ENCODE data around the gene PRXL2B. TPM values are rescaled to one million over a fixed set of nuclear protein-coding genes. Genes with fewer than 3 reads are reported as not detected.

The PRXL2B gene
- polyA plus RNA-seq, 1 experiment = 10.2 TPM

DNA sequence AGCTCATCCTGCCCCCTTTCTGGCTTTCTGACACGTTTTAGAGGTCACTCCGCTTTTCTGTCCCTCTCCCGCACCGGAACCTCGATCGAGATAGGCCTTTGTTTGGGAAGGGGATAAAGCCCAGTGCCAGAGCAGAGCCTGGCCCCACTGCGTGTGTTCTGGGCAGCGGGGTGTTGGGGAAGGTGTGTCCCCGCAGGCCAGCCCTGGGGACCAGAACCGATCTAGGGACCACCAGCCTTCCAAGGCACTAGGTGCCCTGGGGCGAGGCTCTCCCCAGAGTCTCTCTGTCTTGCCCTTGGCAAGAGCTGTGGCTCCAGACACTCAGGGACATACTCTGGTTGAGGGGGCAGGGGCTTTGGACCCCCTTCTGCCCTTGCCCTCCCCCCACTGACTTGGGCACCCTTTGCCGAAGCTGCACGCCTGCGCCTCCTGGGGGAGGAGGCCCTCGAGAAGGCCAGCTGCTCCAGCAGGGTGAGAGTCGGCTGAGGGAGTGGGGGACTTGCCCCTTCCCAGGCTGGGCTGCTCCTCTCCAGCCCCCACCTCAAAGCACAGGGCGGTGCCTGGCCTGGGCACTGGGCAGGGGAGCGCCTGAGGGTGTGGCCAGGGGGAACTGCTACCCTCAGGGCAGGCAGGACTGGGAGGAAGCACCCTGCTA, 16.4 kb downstream of the PRXL2B start:
- H3K4me3 ChIP-seq (ENCODE audit: low read depth, low read length) = no peak overlapping the region
- ChIA-PET CTCF (no interaction called here), POLR2A (interaction anchor here (0.6 kb wide), 1 partner anchor 190 kb away, joined by 3 read pairs; no protein-coding TSS in a partner anchor)
- H3K9me3 ChIP-seq (ENCODE audit: control insufficient read depth, insufficient read depth, low read length) = peaks cover 5% of the 10 kb centered on the region
- peaks cover 7% of the 10 kb centered on the region for H3K27me3 ChIP-seq (ENCODE audit: control insufficient read depth, insufficient read depth, low read length)
- no peak overlapping the region for H3K27ac ChIP-seq (ENCODE audit: low read depth, low read length)
- TF ChIP-seq CTCF (IDR thresholded peaks at IDR 0.05; ENCODE audit: low read depth, low read length) = no peak
- no peak for DNase-seq (ENCODE audit: low read depth, low spot score)

GRCh38 chr1:2603521-2604155, 17.1 kb downstream of the PRXL2B start:
- Histone ChIP-seq H3K27ac (ENCODE audit: low read depth, low read length) (no peak overlapping the region), H3K9me3 (ENCODE audit: control insufficient read depth, insufficient read depth, low read length) (peaks cover 6% of the 10 kb centered on the region), H3K27me3 (ENCODE audit: control insufficient read depth, insufficient read depth, low read length) (peaks cover 8% of the 10 kb centered on the region), H3K4me3 (ENCODE audit: low read depth, low read length) (no peak overlapping the region)
- DNase-seq (ENCODE audit: low read depth, low spot score) = no peak
- POLR2A ChIA-PET = no interaction called here
- TF ChIP-seq CTCF (IDR thresholded peaks at IDR 0.05; ENCODE audit: low read depth, low read length) = no peak
- CTCF ChIA-PET = no interaction called here

DNA sequence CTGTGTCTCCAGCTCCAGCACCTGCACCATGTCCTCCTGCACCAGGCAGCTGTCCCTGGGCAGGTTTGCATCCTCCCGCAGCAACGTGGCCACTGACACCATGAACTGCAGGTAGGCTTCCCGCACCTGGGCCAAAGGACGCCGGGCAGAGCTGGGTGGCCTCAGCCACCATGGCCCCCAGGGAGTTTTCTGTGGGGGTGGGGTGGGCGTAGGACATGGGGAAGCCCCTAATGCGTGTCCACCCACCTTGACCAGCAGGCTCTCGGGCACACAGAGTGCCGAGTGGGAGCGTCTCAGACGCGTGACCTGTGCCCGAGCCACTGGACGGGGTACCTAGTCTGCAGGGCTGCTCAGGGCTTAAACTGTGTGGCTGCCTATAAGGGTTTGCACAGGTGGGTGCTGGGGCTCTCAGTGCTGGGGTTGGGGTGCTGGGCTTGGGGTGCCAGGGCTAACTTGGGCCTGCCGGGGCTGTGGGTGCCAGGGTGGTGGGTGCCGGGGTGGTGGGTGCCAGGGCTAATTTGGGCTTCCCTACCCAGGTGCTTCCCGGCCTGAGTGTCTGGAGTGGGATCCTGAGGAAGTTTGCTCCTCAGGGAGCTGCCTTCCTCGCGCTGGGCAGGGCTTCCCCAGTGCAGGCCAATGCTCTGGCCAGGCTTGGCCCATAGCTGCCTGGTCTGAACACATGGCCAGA, 17.7 kb downstream of the PRXL2B start:
- ChIA-PET POLR2A (no interaction called here), CTCF (no interaction called here)
- no peak for DNase-seq (ENCODE audit: low read depth, low spot score)
- Histone ChIP-seq H3K27ac (ENCODE audit: low read depth, low read length) (no peak overlapping the region), H3K9me3 (ENCODE audit: control insufficient read depth, insufficient read depth, low read length) (peaks cover 6% of the 10 kb centered on the region; the same call in 1 of the 2 replicates), H3K27me3 (ENCODE audit: control insufficient read depth, insufficient read depth, low read length) (peaks cover 8% of the 10 kb centered on the region), H3K4me3 (ENCODE audit: low read depth, low read length) (no peak overlapping the region)
- no peak for TF ChIP-seq CTCF (IDR thresholded peaks at IDR 0.05; ENCODE audit: low read depth, low read length)

DNA sequence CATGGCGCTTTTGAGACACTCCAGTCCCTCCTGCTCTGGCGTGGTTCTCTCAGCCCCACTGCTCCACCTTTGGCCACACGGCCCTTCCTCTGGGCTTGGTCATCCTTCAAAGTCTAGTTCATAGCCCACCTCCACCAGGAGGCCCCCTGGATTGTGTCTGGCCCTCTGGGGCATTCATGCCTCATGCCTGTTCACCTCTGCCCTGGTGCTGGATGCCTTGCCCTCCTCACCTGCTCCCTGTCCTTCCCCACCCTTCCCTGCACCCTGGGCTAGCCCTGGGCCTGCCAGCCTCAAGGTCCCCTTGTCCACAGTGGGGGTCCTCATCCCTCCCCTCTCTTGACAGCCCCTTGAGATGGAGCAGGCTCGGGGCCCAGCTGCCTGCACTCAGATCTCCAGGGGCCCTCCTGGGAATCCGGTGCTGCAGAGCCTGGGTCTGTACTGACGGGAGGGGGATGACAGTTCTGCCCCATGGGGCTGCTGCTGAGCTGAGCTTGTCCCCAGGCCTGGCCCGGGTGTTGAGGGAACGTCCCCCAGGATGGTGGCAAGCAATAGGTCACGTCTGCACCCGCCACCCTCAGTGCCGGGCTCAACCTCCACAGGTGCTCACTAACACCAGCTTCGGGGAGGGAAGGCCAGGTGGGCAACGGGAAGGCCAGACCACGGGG, 18.4 kb downstream of the PRXL2B start:
- Histone ChIP-seq H3K4me3 (ENCODE audit: low read depth, low read length) (no peak overlapping the region), H3K9me3 (ENCODE audit: control insufficient read depth, insufficient read depth, low read length) (peaks cover 6% of the 10 kb centered on the region; the same call in 1 of the 2 replicates), H3K27me3 (ENCODE audit: control insufficient read depth, insufficient read depth, low read length) (peaks cover 10% of the 10 kb centered on the region), H3K27ac (ENCODE audit: low read depth, low read length) (no peak overlapping the region)
- no peak for DNase-seq (ENCODE audit: low read depth, low spot score)
- TF ChIP-seq CTCF (IDR thresholded peaks at IDR 0.05; ENCODE audit: low read depth, low read length) = no peak
- POLR2A ChIA-PET = no interaction called here
- CTCF ChIA-PET = no interaction called here

Data from AG04450 (cell line).